Limb (tissue), 2 donors: Measurements from ENCODE around the gene PLXNA4.

Experiments
- DNase-seq, 2 donors: peaks; one replicate each; pipeline ENCODE4 v3.0.0-alpha.2; 2016; ENCODE audit errors: extremely low spot score in 2 of 2

The PLXNA4 gene

DNA sequence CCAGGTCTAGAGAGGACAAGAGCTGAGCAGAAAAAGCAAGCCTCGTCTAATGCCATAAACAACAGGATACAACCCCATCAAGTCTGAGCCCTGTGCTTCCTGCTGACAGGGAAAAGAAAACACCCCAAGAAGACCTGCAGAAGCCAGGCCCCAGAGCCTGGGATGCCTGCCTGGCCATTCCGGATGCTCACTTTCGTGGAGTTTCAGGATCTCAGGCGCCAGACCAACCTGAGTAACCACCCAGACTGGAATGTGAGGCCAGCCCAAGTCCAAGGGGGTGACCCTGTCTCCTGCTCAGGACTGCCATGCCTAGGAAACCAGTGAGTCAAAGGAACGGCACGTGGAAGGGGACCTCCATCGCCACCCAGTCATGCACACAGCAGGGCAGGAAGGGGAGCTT lies 74.3 kb downstream of the PLXNA4 start:
- no peak for DNase-seq

DNA sequence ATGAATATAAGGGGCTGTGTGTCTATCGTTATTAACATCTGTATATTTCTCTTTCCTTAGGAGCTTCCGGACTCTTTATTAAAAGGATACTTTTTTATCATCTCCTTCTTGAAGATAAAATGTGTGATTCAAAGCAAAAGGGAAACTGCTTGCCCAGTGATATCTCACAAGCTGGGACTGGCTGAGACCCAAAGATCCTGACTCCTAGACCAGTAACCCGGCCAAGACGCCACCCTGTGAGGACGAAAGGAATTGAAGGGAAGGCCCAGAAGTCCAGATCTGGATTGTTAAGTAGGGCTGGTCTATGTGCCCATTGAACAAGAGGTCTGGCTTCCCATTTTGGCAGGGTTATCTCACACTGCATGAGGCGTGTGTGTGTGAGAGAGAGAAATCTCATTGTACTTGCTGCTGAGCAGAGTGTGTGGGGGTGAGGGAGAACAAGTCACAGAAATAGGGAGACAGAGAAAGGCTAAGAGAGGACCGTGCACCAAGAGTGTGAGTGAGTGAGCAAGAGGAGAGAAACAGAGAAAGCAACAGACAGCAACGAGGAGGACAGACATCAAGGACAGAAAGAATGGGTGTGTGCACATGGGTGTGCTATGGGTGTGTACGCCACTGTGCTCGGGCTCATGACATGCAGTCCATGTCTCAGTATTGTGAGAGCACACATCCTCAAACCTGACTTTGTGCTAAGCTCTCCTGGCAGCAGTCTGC lies 75.4 kb downstream of the PLXNA4 start:
- DNase-seq: no peak

DNA sequence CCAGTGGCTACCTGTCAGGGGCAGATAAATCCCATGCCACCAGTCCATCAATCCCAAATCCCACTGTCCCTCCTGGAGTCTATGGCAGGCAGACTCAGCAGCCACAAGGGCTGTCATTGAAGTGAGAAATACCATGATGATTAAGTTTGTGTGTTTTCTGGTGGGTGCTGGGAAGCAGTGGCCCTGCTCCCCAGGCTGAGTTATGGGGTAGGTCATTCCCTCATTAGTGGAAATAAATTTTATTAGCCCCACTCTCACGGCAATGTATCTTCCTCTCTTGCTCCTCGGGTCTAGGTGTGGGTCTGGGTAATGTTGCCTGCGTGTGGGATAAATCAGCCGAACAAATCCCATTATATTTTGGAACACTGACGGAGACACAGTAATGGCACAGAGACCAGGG lies 76.8 kb downstream of the PLXNA4 start:
- DNase-seq: no peak

DNA sequence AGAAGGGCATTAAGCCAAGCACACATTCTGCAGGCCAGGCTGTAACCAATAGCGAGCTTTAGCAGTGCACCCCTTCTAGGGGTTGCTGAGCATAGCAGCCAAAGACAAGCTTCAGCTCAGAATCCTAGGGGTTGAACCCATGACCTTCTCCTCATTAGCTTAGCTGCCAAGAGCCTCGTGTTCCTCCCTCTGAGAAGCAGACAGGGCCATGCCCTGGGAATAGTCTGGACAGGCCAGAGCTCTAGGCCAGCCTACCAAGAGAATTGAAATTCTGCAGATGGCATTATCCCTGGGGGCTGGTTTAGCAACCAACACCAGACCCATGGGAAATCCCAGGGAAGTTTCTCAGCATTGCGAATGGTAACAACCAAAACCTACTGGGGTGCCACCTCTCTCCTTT lies 77.2 kb downstream of the PLXNA4 start:
- no peak for DNase-seq

DNA sequence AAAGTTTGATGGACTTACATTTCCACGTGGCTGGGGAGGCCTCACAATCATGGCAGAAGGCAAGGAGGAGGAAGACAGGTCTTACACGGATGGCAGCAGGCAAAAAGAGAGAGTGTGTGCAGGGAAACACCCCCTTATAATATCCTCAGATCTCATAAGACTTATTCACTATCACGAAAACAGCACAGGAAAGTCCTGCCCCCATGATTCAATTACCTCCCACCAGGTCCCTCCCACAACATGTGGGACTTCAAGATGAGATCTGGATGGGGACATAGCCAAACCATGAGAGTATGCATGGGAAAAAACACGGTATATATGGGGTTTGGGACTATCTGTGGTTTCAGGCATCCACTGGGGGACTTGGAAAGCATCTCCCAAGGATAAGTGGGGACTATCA lies 78.0 kb downstream of the PLXNA4 start:
- DNase-seq: no peak

DNA sequence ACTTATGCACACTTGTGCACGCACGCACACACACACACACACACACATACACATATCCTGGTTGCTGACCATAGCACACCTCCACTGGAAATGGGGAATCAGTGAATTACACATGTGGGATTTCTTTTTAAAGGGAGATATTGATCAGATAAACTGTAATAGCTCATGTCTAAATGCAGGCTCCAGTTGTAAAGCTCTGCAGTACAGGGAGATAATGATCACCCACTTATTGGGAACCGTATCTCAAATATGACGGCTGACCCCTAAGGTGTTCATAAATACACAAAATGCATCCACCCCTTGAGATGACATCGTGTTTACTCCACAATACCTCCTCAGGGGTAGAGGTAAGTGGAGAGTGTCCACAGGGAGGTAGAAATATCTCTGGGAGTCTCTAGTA lies 79.2 kb downstream of the PLXNA4 start:
- DNase-seq: no peak

DNA sequence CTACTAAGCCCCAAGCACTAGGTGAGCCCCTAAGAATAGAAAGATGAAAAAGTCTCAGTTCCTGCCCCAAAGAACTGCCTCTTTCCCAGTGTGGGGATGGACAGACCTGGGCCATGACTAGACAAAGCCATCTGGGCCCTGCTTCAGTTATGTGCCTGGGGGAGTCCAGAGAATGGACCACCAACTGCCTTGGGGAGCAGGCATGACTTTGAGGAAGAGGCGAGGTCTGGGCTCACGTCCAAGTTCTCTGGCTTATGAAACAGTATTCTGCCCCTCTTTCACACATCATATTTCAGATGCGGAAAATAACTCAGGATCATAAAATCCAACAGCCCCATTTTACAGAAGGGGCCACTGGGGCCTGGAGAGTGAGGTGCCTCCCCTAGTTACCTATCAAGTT lies 80.3 kb downstream of the PLXNA4 start:
- no peak for DNase-seq

DNA sequence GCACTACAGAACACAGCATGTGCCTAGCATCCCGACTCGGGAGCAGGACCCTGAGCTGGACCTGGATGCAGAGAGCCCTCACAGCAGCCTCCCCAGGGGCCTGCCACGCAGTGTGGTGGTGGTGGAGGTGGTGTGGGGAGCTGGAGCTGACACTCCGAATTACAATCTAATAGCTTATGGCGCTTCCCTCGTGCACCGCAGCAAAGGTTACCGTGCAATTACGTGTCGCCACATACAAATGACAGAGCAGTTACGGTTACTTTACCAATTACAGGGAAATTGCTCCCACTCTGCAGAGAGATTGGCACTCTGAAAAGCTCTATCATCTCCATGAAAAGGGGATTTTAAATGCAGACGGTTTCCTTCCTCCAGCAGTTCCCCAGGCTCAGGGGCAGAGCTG lies 81.8 kb downstream of the PLXNA4 start:
- no peak for DNase-seq

DNA sequence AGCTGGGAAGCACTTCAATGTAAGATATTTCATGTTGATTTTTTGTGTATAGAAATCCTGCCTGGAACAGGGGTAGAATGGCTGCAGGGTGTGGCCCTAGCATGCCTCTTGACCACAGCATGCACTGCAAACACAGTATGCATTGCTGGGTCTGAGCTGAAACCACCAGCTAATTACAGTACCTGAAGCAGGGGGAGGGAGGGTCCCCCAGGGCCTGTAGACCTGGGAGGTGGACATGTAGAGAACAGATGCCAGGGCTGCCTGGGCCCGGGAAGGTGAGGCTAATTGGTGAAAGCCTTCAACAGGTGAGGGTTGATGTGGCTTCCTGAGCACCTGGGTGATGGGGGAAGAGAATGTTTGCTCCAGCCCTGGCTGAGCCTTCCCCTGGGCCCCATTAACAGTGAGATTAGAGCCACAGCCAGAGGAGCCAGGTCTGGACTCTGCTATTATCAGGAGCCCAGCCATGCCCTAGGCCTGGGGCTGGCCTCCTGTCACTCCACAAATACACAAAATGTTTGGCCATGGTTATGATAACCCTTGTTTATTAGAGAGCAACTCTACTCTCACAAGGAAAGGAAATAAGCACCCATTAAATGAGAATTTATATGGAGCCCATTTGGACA lies 83.3 kb downstream of the PLXNA4 start:
- DNase-seq: no peak

DNA sequence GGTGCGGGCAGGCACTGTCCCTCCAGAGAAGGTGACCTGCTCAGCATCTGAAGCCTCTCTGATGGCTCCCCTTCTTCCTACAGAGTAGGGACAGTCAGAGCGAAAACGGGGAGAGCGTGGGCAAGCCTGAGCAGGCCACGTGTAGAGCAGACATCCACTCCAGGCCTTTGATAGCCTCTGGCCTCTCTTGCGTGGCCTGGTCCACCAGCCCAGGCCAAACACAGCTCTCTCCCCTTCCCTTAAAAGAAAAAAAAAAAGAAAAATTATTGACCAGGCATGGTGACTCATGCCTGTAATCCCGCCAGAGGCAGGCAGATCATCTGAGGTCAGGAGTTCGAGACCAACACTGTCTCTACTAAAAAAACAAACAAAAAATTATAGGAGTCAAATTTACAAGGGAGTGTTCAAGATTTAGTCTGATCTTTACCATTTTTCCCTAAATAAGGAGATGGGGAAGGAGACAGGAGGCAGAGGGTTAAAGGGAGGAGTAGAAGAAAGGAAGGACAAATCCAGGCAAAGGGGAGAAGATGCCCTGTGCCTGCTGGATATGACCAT lies 84.8 kb downstream of the PLXNA4 start:
- DNase-seq: no peak

DNA sequence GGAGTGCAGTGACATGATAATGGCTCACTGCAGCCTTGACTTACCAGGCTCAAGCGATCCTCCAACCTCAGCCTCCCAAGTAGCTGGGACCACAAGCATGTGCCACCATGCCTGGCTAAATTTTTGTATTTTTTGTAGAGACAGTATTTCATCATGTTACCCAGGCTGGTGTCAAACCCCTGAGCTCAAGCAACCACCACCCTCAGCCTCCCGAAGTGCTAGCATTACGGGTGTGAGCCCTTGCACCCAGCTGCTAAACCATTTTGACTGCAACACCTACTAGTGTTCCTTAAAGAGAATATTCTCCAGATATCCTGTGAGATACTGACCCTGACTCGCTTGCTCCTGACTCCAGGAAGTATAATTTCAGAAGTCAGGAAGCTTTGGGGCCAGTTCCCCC lies 85.8 kb downstream of the PLXNA4 start:
- DNase-seq: no peak

DNA sequence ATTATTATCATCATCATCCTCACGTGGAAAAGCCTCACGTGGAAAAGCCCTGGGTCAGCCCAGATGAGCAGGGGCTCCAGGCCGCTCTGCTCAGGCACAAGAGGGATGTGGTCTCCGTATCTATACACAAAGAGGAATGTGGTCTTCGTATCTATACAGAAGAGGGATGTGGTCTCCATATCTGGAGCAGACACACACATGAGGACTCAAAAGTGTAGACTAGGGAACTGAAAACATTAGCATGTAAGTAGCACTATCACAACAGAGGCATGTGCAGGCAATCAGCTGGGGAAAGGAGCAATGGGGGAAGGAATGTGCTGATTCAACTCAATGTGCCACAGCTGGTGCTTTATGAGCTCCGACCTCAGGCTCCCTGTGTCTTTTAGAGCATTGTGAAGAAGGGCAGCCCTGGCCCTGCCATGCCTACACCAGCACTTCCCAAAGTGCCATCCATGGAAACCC lies 86.5 kb downstream of the PLXNA4 start:
- no peak for DNase-seq

DNA sequence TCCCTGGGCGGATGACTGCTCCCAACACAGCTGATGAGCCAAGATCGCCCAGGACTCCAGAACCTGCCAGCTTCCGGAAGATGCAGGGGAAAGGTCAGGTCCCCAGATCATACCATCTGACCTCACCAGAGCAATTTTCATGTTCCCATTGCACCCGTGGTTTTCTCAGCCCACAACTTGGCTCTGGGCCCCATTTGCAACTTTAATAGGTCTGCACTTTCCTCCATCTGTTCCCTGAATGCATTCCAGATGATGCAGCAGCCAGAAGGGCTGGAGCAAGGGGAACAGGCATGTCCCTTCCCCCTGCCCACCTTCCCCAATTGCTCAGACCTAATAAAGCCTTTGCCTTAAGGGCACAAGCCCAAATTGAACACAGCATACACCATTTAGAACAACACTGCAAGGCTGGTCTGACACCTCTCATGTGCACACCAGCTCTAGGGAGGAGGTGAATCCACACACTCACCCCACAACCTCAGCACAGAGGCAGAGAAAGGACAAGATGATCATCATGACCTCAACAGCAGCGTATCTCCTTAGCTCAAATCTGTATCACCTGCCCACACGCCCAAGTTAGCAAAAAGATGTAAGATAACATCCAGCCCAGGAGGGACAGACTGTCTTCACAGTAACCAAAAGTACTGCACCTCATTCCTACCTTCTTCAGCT lies 87.5 kb downstream of the PLXNA4 start:
- DNase-seq: no peak

DNA sequence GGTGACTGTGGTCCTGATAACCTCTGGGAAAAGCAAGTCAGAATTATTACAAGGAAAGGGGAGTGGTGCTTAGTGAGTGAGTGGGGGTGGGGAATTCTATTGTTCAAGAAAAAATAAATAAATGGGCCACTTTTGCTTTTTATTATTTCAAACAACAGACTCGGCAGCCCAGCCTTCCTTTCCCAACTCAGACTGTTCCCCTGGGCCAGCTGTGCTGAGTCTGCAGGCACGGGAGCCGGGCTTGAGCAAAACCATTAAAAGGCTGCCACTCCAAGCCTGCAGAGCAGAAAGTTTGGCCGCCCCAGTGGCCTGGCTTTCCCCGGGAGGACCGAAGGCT lies 90.0 kb downstream of the PLXNA4 start:
- no peak for DNase-seq

DNA sequence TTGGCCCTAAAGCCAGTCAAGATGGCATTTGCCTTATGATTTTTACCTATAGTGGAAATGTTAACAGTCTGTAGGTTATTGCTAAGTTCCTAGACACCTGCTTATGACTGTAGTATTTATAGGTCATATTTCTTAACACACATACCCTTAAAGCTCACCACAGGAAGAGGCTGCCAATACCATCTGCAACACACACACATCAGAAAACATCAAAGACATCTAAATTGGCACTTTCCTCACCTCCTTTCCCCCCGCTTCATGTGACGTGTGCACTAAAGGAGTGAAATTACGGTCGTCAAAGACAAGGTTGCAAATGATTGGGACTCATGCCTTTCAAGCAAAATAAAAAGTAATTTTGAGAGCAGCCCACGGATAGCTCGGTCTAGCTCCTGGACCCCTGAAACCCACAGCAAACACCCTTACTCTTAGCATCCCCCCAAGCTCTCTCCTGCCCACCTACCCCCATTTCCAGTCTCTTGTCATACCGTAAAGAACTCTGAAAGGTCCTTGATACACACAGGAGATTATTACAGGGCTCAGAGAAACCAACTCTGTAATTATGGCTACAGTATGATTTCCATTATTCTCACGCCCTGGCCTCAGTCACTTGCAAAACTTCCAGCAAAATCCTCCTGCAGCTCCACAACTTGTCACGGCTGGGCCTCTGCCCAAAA lies 90.5 kb downstream of the PLXNA4 start:
- no peak for DNase-seq

DNA sequence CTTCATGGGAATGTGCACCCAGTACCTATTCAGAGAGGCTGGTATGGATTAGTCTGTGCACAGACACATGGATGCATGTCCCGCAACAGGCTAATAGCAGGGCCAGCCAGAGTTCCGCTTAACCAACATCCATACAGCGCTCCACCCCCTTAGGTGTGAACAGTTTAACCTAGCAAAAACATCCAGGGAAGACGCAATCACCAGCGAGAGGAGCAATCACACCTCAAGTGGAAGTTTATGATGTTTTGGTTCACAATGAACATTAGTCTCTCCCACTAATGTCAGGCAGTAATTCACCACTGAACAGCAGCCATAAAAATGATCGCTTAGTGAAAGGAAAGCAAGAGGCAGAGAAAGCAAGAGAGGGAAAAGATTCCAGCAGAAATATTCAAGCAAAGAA lies 91.1 kb downstream of the PLXNA4 start:
- DNase-seq: no peak

DNA sequence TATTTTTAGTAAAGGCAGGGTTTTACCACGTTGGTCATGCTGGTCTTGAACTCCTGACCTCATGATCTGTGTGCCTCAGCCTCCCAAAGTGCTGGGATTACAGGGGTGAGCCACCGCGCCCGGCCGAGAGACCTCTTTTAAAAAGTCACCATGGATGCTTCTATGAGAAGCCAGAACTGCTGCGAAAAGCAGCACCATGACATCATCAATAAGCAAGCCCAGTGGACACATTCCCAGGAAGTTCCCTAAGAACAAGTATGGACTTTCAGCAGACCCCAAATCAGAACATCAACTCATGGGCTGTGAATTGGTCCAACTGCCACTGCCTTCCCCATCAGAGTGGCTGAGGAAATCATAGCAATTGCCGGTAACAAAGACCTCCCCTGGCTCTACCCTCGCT lies 93.4 kb downstream of the PLXNA4 start:
- DNase-seq: no peak

DNA sequence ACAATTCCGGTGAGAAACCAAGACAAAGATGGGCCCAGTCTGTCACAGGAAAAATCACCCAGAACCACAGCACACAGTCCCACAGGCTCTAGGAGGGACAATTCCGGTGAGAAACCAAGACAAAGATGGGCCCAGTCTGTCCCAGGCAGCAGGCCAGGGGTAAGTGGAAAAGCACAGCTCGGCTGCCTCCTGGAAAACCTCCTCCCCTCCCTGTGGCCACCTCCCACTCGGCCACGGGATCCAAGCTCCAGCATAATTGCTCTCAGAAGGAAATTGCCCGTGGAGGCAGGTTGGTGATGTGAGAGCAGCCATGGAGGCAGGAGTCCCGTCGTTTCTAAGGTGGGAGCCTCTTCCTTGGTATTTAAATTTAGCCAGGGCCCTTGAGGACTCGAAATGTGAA lies 95.7 kb downstream of the PLXNA4 start:
- DNase-seq: no peak

DNA sequence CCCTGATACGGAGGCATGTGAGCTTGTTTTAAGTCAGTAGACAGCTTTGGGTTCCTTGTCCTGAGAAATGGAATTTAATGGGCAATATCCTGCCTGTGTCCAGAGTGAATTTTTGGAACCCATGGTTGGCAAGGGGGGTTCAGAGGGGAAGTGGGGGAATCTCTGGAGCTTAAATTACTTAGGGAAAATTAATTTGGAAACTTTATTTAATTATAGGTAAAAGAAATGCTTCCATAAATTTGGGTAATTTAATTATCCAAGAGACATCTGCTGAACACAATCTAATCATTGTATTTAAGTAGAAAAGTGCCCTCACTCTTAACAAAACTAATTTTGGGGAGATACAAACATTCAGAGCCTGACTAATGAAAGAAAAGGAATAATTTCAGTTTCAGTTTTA lies 99.7 kb downstream of the PLXNA4 start:
- DNase-seq: no peak

DNA sequence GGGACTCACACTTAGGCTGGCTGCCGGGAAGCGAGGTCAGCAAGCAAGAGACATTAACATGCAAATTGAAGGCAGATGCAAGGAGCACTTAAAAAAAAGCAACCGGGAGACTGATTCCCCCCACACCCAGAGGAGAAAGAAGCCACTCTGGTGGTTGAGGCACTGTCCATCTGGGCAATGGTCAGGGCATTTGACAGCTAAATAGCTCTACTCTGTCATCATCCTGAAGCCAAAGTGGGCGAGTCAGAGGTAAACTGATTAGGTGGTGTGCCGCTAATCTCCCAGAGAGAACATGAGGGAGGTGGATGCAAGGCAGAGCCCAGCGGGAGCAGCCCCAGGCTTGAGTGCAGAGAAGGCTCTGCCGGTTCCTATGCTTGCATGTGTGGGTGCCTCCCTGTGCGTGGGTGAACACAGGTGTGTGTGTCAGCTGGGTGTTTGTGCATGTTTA lies 100.6 kb downstream of the PLXNA4 start:
- DNase-seq: no peak

DNA sequence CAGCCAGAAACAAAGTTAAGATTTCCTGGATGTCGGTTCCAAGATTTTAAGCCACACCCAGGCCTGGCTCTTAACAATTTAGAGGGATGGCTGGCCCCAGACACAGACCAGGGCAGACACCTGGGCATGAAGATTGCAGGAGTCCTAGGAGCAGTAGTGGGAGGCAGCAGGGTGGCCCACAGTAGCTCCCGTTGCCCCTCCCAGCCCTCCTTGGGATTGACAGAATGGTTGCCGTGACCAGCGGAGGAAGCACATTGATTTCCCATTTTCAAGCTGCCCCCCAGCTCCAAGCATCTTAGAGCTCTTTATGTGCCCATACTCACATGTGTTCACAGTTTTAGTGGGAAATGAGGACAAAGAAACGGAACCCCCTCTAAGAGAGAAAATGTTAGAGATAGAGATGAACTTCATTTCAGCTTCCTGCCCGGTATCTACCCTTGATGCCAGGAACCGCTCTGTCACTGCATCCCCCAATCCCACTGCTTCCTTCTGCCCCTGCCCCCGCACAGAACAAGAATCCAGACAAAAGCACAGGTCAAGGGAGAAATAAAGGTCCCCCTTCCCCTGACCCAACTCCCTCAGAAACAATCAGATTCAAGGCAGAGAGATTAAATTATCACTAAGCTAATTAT lies 101.1 kb downstream of the PLXNA4 start:
- no peak for DNase-seq
